Measurements from ENCODE around the gene PDE4A. TPM values are rescaled to one million over a fixed set of nuclear protein-coding genes. Genes with fewer than 3 reads are reported as not detected.
"Not testable (repeated sequence)": the region's sequence is repeated elsewhere in the genome, so short reads cannot be mapped to it uniquely, and the experiment has no call there.

Gene PDE4A
- 2.4 and 4.7 TPM in 2 replicates for total RNA-seq (2014; rRNA removed; shearing (Covaris generic))
- 15.9 and 17.4 TPM in 2 replicates for polyA plus RNA-seq (2016; fragmentation: Nextera tagmentation; extraction: Ambion mirVana)

DNA sequence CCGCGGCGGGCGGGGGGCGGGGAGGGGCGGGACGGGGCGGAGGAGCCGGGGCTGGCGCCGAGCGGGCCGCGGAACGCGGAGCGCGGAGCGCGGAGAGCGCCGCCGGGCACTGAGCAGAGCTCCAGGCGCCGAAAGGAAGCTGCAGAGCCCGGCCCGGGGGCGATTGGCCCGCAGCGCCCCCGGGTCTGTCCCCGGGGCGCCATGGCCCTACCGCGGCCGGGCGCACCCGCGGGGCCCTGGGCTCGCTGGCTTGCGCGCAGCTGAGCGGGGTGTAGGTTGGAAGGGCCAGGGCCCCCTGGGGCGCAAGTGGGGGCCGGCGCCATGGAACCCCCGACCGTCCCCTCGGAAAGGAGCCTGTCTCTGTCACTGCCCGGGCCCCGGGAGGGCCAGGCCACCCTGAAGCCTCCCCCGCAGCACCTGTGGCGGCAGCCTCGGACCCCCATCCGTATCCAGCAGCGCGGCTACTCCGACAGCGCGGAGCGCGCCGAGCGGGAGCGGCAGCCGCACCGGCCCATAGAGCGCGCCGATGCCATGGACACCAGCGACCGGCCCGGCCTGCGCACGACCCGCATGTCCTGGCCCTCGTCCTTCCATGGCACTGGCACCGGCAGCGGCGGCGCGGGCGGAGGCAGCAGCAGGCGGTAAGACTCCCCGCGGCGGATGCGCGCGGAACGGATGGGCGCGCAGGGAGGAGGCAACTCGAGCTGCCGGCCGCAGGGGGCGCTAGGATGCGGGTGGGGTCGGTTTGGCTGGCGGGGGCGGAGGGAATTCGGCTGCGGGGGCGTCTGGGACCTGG lies at the start of gene PDE4A:
TSS of gene PDE4A (plus strand) at position 95 of the 796 bp plus-strand sequence. CDS start at position 322, 227 bp downstream.
- in situ Hi-C loops (cut with MboI) = no loop called here
- Histone ChIP-seq H3K9ac (peak within 1 kb of the TSS; percentile 31; the same call in 1 of the 2 replicates), H2AFZ (peak within 1 kb of the TSS; percentile 44), H3F3A (ENCODE audit: insufficient read depth) (peaks cover 18% of the 10 kb centered on the region; the same call in 1 of the 2 replicates), H3K4me2 (ENCODE audit: unreplicated experiment) (peak within 1 kb of the TSS; percentile 73), H3K27ac (no peak within 1 kb of the TSS), H4K20me1 (ENCODE audit: insufficient read depth) (no peaks in the 10 kb centered on the region), H3K4me3 (peak within 1 kb of the TSS; percentile 61), H3K36me3 (ENCODE audit: low read depth) (no peaks in the 10 kb centered on the region), H3K4me1 (ENCODE audit: insufficient read depth) (peaks cover 7% of the 10 kb centered on the region; the same call in 1 of the 2 replicates), H3K9me3 (ENCODE audit: low read depth) (no peaks in the 10 kb centered on the region), H3K9me2 (ENCODE audit: insufficient read depth) (no peaks in the 10 kb centered on the region), H3K79me2 (ENCODE audit: insufficient read depth) (no peaks in the 10 kb centered on the region), H3K27me3 (replicated peaks; ENCODE audit: insufficient read depth) (peaks cover 23% of the 10 kb centered on the region)
- peak; percentile 68 for DNase-seq
- 3 to 4% methylated on average over 38 to 58 of the region's 104 CpGs for WGBS, 2 experiments (ENCODE audit: low coverage in 1 of 2, low lambda C conversion rate in 2 of 2, missing lambda C conversion rate in 2 of 2)
- TF ChIP-seq EZH2 (IDR thresholded peaks at IDR 0.05; ENCODE audit: insufficient read depth, poor library complexity, severe bottlenecking) (no peak), EZH2phosphoT487 (IDR thresholded peaks at IDR 0.05; ENCODE audit: insufficient read depth, low read depth) (no peak)

DNA sequence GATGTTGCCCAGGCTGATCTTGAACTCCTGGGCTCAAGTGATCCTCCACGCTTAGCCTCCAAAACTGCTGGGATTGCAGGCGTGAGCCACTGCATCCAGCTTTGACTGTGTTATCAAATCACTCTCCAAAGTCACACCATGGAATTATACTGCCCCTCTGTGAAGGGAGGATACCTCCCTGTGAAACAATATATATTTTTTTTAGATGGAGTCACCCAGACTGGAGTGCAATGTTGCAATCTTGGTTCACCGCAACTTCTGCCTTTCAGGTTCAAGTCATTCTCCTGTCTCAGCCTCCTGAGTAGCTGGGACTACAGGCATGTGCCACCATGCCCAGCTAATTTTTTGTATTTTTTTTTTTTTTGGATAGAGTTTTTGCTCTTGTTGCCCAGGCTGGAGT lies 47.6 kb upstream of the PDE4A start:
- Histone ChIP-seq H3K4me3 (no peak overlapping the region), H3K9me3 (ENCODE audit: low read depth) (no peaks in the 10 kb centered on the region), H4K20me1 (ENCODE audit: insufficient read depth) (no peaks in the 10 kb centered on the region), H3K27ac (no peak overlapping the region), H3K79me2 (ENCODE audit: insufficient read depth) (no peaks in the 10 kb centered on the region), H3K27me3 (replicated peaks; ENCODE audit: insufficient read depth) (no peaks in the 10 kb centered on the region), H3F3A (ENCODE audit: insufficient read depth) (no peaks in the 10 kb centered on the region), H3K9me2 (ENCODE audit: insufficient read depth) (no peaks in the 10 kb centered on the region), H3K4me1 (ENCODE audit: insufficient read depth) (no peaks in the 10 kb centered on the region), H3K4me2 (ENCODE audit: unreplicated experiment) (no peak overlapping the region), H3K9ac (no peak overlapping the region), H2AFZ (no peak overlapping the region), H3K36me3 (ENCODE audit: low read depth) (peaks cover 5% of the 10 kb centered on the region; the same call in 1 of the 2 replicates)
- in situ Hi-C loops (cut with MboI) = no loop called here
- TF ChIP-seq EZH2 (IDR thresholded peaks at IDR 0.05; ENCODE audit: insufficient read depth, poor library complexity, severe bottlenecking) (no peak), EZH2phosphoT487 (IDR thresholded peaks at IDR 0.05; ENCODE audit: insufficient read depth, low read depth) (no peak)
- WGBS, 2 experiments (ENCODE audit: low coverage in 1 of 2, low lambda C conversion rate in 2 of 2, missing lambda C conversion rate in 2 of 2) = 96 to 100% methylated on average over 3 of the region's 3 CpGs
- no peak for DNase-seq

DNA sequence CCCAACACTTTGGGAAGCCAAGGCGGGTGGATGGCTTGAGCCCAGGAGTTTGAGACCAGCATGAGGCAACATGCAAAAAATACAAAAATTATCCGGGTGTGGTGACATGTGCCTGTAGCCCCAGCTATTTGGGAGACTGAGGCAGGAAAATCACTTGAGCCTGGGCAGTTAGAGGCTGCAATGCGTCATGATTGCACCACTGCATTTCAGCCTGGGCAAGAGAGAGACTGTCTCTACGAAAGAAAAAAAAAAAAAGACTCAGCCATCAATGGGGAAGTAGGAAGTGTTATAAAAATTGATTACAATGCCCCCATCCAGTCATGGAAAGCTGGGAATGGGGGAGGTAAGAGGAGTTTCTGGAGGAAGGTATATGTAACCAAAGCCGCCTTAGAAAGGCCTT lies 45.4 kb upstream of the PDE4A start:
- in situ Hi-C loops (cut with MboI) = loop anchor here (25.0 kb wide), 1 partner anchor 438 kb away; the partner anchor contains the start of gene OLFM2
- Histone ChIP-seq H3K36me3 (ENCODE audit: low read depth) (peaks cover 5% of the 10 kb centered on the region; the same call in 1 of the 2 replicates), H3K4me3 (no peak overlapping the region), H3K9me3 (ENCODE audit: low read depth) (no peaks in the 10 kb centered on the region), H3K9me2 (ENCODE audit: insufficient read depth) (no peaks in the 10 kb centered on the region), H3K4me1 (ENCODE audit: insufficient read depth) (no peaks in the 10 kb centered on the region), H3K27ac (no peak overlapping the region), H2AFZ (no peak overlapping the region), H3F3A (ENCODE audit: insufficient read depth) (no peaks in the 10 kb centered on the region), H3K27me3 (replicated peaks; ENCODE audit: insufficient read depth) (no peaks in the 10 kb centered on the region), H3K9ac (no peak overlapping the region), H3K79me2 (ENCODE audit: insufficient read depth) (peaks cover 6% of the 10 kb centered on the region), H4K20me1 (ENCODE audit: insufficient read depth) (no peaks in the 10 kb centered on the region), H3K4me2 (ENCODE audit: unreplicated experiment) (no peak overlapping the region)
- no peak for DNase-seq
- WGBS, 2 experiments (ENCODE audit: low coverage in 1 of 2, low lambda C conversion rate in 2 of 2, missing lambda C conversion rate in 2 of 2) = 70 to 71% methylated on average over 5 of the region's 5 CpGs
- no peak for TF ChIP-seq EZH2phosphoT487 (IDR thresholded peaks at IDR 0.05; ENCODE audit: insufficient read depth, low read depth)
- no peak for TF ChIP-seq EZH2 (IDR thresholded peaks at IDR 0.05; ENCODE audit: insufficient read depth, poor library complexity, severe bottlenecking)

GRCh38 chr19:10377140-10377640 lies 43.1 kb upstream of the PDE4A start:
- H3K4me2 ChIP-seq (ENCODE audit: unreplicated experiment); H3F3A ChIP-seq (ENCODE audit: insufficient read depth); H3K9me3 ChIP-seq (ENCODE audit: low read depth); H3K9ac ChIP-seq; H3K4me1 ChIP-seq (ENCODE audit: insufficient read depth); H3K36me3 ChIP-seq (ENCODE audit: low read depth); H3K27ac ChIP-seq; H3K9me2 ChIP-seq (ENCODE audit: insufficient read depth); H2AFZ ChIP-seq; H3K4me3 ChIP-seq; DNase-seq; H4K20me1 ChIP-seq (ENCODE audit: insufficient read depth); H3K27me3 ChIP-seq (replicated peaks; ENCODE audit: insufficient read depth): not testable (repeated sequence)
- 95 to 100% methylated on average over 2 of the region's 2 CpGs for WGBS, 2 experiments (ENCODE audit: low coverage in 1 of 2, low lambda C conversion rate in 2 of 2, missing lambda C conversion rate in 2 of 2)
- peaks cover 11% of the 10 kb centered on the region for H3K79me2 ChIP-seq (ENCODE audit: insufficient read depth)
- in situ Hi-C loops (cut with MboI) = loop anchor here (25.0 kb wide), 1 partner anchor 440 kb away; the partner anchor contains the start of gene OLFM2
